Measurements from ENCODE around the gene TMA7. TPM values are rescaled to one million over a fixed set of nuclear protein-coding genes. Genes with fewer than 3 reads are reported as not detected.
"Not testable (repeated sequence)": the region's sequence is repeated elsewhere in the genome, so short reads cannot be mapped to it uniquely, and the experiment has no call there.

Gene TMA7
- total and polyA plus RNA-seq, 2 donors = 127 to 262 TPM

- no peak for DNase-seq (ENCODE audit: extremely low spot score)
- WGBS = 79% methylated on average over 19 of the region's 19 CpGs
- Histone ChIP-seq H3K27ac (ENCODE audit: low read depth) (no peak overlapping the region), H3K4me3 (ENCODE audit: low read depth, low read length) (no peak overlapping the region), H3K4me1 (ENCODE audit: insufficient read depth) (no peaks in the 10 kb centered on the region), H3K36me3 (ENCODE audit: insufficient read depth) (no peaks in the 10 kb centered on the region)
Observed at GRCh38 chr3:48478626-48479555, 38.8 kb downstream of the TMA7 start.

GRCh38 chr3:48480891-48481290 lies 40.8 kb downstream of the TMA7 start:
- not testable (repeated sequence) for DNase-seq (ENCODE audit: extremely low spot score); H3K4me1 ChIP-seq (ENCODE audit: insufficient read depth); H3K36me3 ChIP-seq (ENCODE audit: insufficient read depth); H3K27ac ChIP-seq (ENCODE audit: low read depth); H3K4me3 ChIP-seq (ENCODE audit: low read depth, low read length)
- 99% methylated on average over 11 of the region's 11 CpGs for WGBS

DNA sequence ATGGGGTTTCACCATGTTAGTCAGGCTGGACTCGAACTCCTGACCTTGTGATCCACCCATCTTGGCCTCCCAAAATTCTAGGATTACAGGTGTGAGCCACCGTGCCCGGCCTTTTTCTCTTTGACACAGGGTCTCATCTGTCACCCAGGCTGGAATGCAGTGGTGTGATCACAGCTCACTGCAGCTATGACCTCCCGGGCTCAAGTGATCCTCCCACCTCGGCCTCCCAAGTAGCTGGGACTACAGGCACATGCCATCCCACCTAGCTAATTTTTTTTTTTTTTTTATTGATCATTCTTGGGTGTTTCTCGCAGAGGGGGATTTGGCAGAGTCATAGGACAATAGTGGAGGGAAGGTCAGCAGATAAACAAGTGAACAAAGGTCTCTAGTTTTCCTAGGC lies 42.8 kb downstream of the TMA7 start:
- WGBS = 94% methylated on average over 6 of the region's 6 CpGs
- not testable (repeated sequence) for H3K27ac ChIP-seq (ENCODE audit: low read depth); H3K36me3 ChIP-seq (ENCODE audit: insufficient read depth); H3K4me1 ChIP-seq (ENCODE audit: insufficient read depth); DNase-seq (ENCODE audit: extremely low spot score); H3K4me3 ChIP-seq (ENCODE audit: low read depth, low read length)

DNA sequence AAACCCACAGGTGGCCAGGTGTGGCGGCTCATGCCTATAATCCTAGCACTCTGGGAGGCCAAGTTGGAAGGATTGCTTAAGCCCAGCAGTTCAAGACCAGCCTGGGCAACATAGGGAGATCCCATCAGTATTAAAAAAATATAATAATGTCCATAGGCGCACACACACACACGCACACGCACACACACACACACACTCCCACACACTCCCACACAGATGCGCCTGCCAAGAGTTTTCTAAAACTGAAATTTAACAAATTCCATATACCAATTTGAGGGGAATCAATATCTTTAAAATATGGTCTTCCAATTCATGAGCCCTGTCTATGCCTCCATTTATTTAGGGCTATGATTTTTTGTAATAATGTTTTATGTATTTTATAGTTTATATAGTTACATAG lies 46.9 kb downstream of the TMA7 start:
- H3K36me3 ChIP-seq (ENCODE audit: insufficient read depth) = no peaks in the 10 kb centered on the region
- no peak overlapping the region for H3K4me3 ChIP-seq (ENCODE audit: low read depth, low read length)
- no peak overlapping the region for H3K27ac ChIP-seq (ENCODE audit: low read depth)
- H3K4me1 ChIP-seq (ENCODE audit: insufficient read depth) = no peaks in the 10 kb centered on the region
- DNase-seq (ENCODE audit: extremely low spot score) = no peak
- 95% methylated on average over 5 of the region's 5 CpGs for WGBS

DNA sequence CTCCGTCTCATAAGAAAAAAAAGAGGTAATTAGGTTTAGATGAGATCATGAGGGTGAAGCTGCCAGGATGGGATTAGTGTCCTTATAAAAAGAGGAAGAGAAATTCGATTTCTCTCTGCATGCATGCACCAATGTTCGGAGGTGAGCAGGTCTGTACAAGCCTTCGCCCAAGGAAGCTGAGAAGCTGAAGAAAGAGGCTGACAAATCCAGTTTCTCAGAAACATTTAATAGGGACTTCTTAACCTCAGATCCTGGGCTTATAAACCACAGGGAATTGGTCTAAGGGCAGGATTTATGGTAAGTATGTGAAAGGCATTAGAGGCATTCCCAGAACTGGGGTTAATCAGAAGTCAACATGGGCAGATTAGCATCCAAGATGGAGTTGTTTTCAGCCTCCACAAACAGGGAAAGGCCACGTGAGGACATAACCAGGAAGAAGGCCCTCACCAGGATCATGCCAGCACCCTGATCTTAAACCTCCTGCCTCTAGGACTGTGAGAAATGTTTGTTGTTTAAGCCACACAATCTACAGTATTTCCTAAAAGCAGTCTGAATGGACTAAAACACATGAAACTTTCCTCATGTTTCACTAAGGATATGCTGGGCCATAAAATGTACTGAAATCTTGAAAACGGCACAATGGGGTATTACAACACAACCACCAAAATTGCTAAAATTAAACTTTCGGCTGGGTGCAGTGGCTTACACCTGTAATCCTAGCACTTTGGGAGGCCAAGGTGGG lies 52.6 kb downstream of the TMA7 start:
- Histone ChIP-seq H3K27ac (ENCODE audit: low read depth) (peak overlapping the region; percentile 53), H3K4me1 (ENCODE audit: insufficient read depth) (no peaks in the 10 kb centered on the region), H3K4me3 (ENCODE audit: low read depth, low read length) (no peak overlapping the region), H3K36me3 (ENCODE audit: insufficient read depth) (no peaks in the 10 kb centered on the region)
- DNase-seq (ENCODE audit: extremely low spot score) = peak; percentile 40
- WGBS = 54% methylated on average over 7 of the region's 7 CpGs

GRCh38 chr3:48493203-48493501 lies 53.1 kb downstream of the TMA7 start:
- Histone ChIP-seq H3K4me3 (ENCODE audit: low read depth, low read length) (no peak overlapping the region), H3K27ac (ENCODE audit: low read depth) (no peak overlapping the region), H3K4me1 (ENCODE audit: insufficient read depth) (no peaks in the 10 kb centered on the region), H3K36me3 (ENCODE audit: insufficient read depth) (no peaks in the 10 kb centered on the region)
- no peak for DNase-seq (ENCODE audit: extremely low spot score)
- WGBS = 71% methylated on average over 3 of the region's 3 CpGs

Other genes with a start within 250 kb of the TMA7 start
- gene CAMP, start 216.8 kb upstream of the TMA7 start, total RNA-seq = not detected
- 2.2 TPM for gene CAMP, start 216.8 kb upstream of the TMA7 start, polyA plus RNA-seq
- gene ZNF589, start 199.2 kb upstream of the TMA7 start, total RNA-seq = 6.9 TPM
- 12.5 TPM for gene ZNF589, start 199.2 kb upstream of the TMA7 start, polyA plus RNA-seq
- 24.5 TPM for gene NME6, start 138.9 kb upstream of the TMA7 start, total RNA-seq
- gene NME6, start 138.9 kb upstream of the TMA7 start, polyA plus RNA-seq = 18.6 TPM
- gene SPINK8, start 106.6 kb upstream of the TMA7 start, total RNA-seq = not detected
- not detected for gene SPINK8, start 106.6 kb upstream of the TMA7 start, polyA plus RNA-seq
- gene FBXW12, start 68.0 kb upstream of the TMA7 start, total RNA-seq = 0.32 TPM
- not detected for gene FBXW12, start 68.0 kb upstream of the TMA7 start, polyA plus RNA-seq
- 22.7 TPM for gene PLXNB1, start 10.2 kb upstream of the TMA7 start, total RNA-seq
- gene PLXNB1, start 10.2 kb upstream of the TMA7 start, polyA plus RNA-seq = 65.7 TPM
- 6.0 TPM for gene CCDC51, start 138 bp upstream of the TMA7 start, total RNA-seq
- gene CCDC51, start 138 bp upstream of the TMA7 start, polyA plus RNA-seq = 17.6 TPM
- 4.7 TPM for gene ATRIP, start 6.5 kb downstream of the TMA7 start, total RNA-seq
- gene ATRIP, start 6.5 kb downstream of the TMA7 start, polyA plus RNA-seq = 6.6 TPM
- gene SHISA5, start 63.9 kb downstream of the TMA7 start, total RNA-seq = 62.5 TPM
- 209 TPM for gene SHISA5, start 63.9 kb downstream of the TMA7 start, polyA plus RNA-seq
- gene PFKFB4, start 116.5 kb downstream of the TMA7 start, total RNA-seq = 4.7 TPM
- gene PFKFB4, start 116.5 kb downstream of the TMA7 start, polyA plus RNA-seq = 2.4 TPM
- 0.69 TPM for gene UCN2, start 123.5 kb downstream of the TMA7 start, total RNA-seq
- gene UCN2, start 123.5 kb downstream of the TMA7 start, polyA plus RNA-seq = 0.81 TPM
- 20.0 TPM for gene COL7A1, start 155.1 kb downstream of the TMA7 start, total RNA-seq
- 19.7 TPM for gene COL7A1, start 155.1 kb downstream of the TMA7 start, polyA plus RNA-seq
- gene UQCRC1, start 169.4 kb downstream of the TMA7 start, total RNA-seq = 82.4 TPM
- gene UQCRC1, start 169.4 kb downstream of the TMA7 start, polyA plus RNA-seq = 282 TPM
- gene TMEM89, start 181.5 kb downstream of the TMA7 start, total RNA-seq = not detected
- not detected for gene TMEM89, start 181.5 kb downstream of the TMA7 start, polyA plus RNA-seq
- 8.0 TPM for gene SLC26A6, start 195.2 kb downstream of the TMA7 start, total RNA-seq
- 12.9 TPM for gene SLC26A6, start 195.2 kb downstream of the TMA7 start, polyA plus RNA-seq
- gene CELSR3, start 222.6 kb downstream of the TMA7 start, total RNA-seq = 0.79 TPM
- 0.48 TPM for gene CELSR3, start 222.6 kb downstream of the TMA7 start, polyA plus RNA-seq
- gene NCKIPSD, start 245.7 kb downstream of the TMA7 start, total RNA-seq = 8.6 TPM
- gene NCKIPSD, start 245.7 kb downstream of the TMA7 start, polyA plus RNA-seq = 18.1 TPM